K562 (cell line): Measurements from ENCODE around the gene HS3ST3A1. TPM values are rescaled to one million over a fixed set of nuclear protein-coding genes. Genes with fewer than 3 reads are reported as not detected.

Experiments used
- ATAC-seq: fragments of 200-7000 bp; cut with Tn5 transposase; 3 replicates; pipeline ENCODE4 v1.9.1; 2020; ENCODE audit warnings: moderate library complexity
- BruUV-seq: library from RNA; stranded (reverse); fragments of 400-500 nt; replicated peaks from 2 replicates; lab custom pipeline; 2021; lab: Mats Ljungman, UMichigan
- CTCF ChIA-PET: fragments of 300-600 bp; formaldehyde crosslinking; extraction: SDS; loops from one replicate; lab custom pipeline; 2021; ENCODE audit warnings: low intra/inter-chr PET ratio; lab: Yijun Ruan, JAX
- POLR2A ChIA-PET: fragments of 300-600, 350-650 bp; sonication (Branson Sonifier 250); formaldehyde crosslinking; extraction: SDS; loops from one replicate; lab custom pipeline; 2021; ENCODE audit warnings: antibody characterized with exemption, inconsistent platforms; lab: Yijun Ruan, JAX
- DNase-seq, 4 experiments: peaks; one replicate each; pipeline versions ENCODE4 v3.0.0 to v3.0.0-alpha.2; 2011 to 2018; ENCODE audit warnings: low spot score in 3 of 4, mixed read lengths in 3 of 4; ENCODE audit errors: extremely low read depth in 1 of 4
- FAIRE-seq: peaks from 2 replicates; lab custom pipeline; 2011; peaks lifted over from hg19 to GRCh38; lab: Jason Lieb, UNC
- H2AFZ ChIP-seq: 2 replicates; pipeline ENCODE4 v1.6.0; 2011; ENCODE audit warnings: low read depth, low read length, control low read depth, inconsistent platforms
- H3K27ac ChIP-seq: fragments of 200-600 bp; 3 replicates; pipeline ENCODE4 v1.8.0; 2011; ENCODE audit warnings: low read depth, mild to moderate bottlenecking, control low read depth, inconsistent platforms, low read length, moderate library complexity, mixed read lengths; ENCODE audit errors: extremely low read depth
- H3K27me3 ChIP-seq, 2 experiments: fragments of 300-600 bp in 1 of 2; 2 replicates in 1 of 2; 3 replicates in 1 of 2; pipeline versions ENCODE4 v1.6.0 to v1.8.0; 2011; ENCODE audit warnings: inconsistent platforms in 2 of 2, low read length in 2 of 2, mild to moderate bottlenecking in 1 of 2, mixed read lengths in 1 of 2, moderate library complexity in 1 of 2; ENCODE audit not compliant: control insufficient read depth in 2 of 2, insufficient read depth in 2 of 2
- H3K36me3 ChIP-seq: fragments of 300-600 bp; 3 replicates; pipeline ENCODE4 v1.8.0; 2011; ENCODE audit warnings: mild to moderate bottlenecking, low read length, inconsistent platforms; ENCODE audit not compliant: control insufficient read depth, insufficient read depth
- H3K4me1 ChIP-seq, 2 experiments: fragments of 200-600 bp in 1 of 2; replicated peaks in 1 of 2; 2 replicates in 1 of 2; 3 replicates in 1 of 2; pipeline versions ENCODE4 v1.5.1 to v1.8.0; 2011; ENCODE audit warnings: inconsistent platforms in 2 of 2, low read length in 2 of 2, mild to moderate bottlenecking in 1 of 2, mixed read lengths in 1 of 2, moderate library complexity in 1 of 2; ENCODE audit not compliant: control insufficient read depth in 2 of 2, insufficient read depth in 2 of 2
- H3K4me2 ChIP-seq: 2 replicates; pipeline ENCODE4 v1.6.1; 2011; ENCODE audit warnings: low read length, control low read depth, inconsistent platforms, mixed read lengths; ENCODE audit not compliant: insufficient read depth
- H3K4me3 ChIP-seq: fragments of 200-600 bp; sonication (generic), shearing (Covaris generic); 2 replicates; pipeline ENCODE4 v1.5.1; 2016; ENCODE audit warnings: control low read depth, inconsistent platforms
- H3K79me2 ChIP-seq: fragments of 200-600 bp; 3 replicates; pipeline ENCODE4 v1.8.0; 2011; ENCODE audit warnings: low read length, inconsistent platforms; ENCODE audit not compliant: control insufficient read depth, insufficient read depth
- H3K9ac ChIP-seq, 2 experiments: 2 replicates each; pipeline versions ENCODE4 v1.6.0 to v1.6.1; 2011; ENCODE audit warnings: low read depth in 2 of 2, low read length in 2 of 2, control low read depth in 1 of 2, inconsistent platforms in 1 of 2, mild to moderate bottlenecking in 1 of 2, mixed read lengths in 1 of 2; ENCODE audit not compliant: insufficient read depth in 1 of 2
- H3K9me1 ChIP-seq: one replicate; pipeline ENCODE4 v1.6.0; 2011; ENCODE audit warnings: inconsistent platforms, mild to moderate bottlenecking, low read length, moderate library complexity; ENCODE audit not compliant: control insufficient read depth, insufficient read depth
- H3K9me3 ChIP-seq: replicated peaks from 2 replicates; pipeline ENCODE4 v1.5.1; 2011; ENCODE audit warnings: low read depth, low read length, inconsistent platforms; ENCODE audit not compliant: control insufficient read depth, insufficient read depth
- H4K20me1 ChIP-seq: replicated peaks from 2 replicates; pipeline ENCODE4 v1.6.1; 2011; ENCODE audit warnings: low read length, inconsistent platforms, mixed read lengths; ENCODE audit not compliant: control insufficient read depth, insufficient read depth
- OTX1 ChIP-seq: fragments of 450-650 bp; formaldehyde crosslinking; IDR thresholded peaks from 2 replicates; pipeline ENCODE4 v1.4.0; 2022; ENCODE audit warnings: mild to moderate bottlenecking
- PHF20 ChIP-seq: fragments of 450-650 bp; IDR thresholded peaks from 2 replicates; pipeline ENCODE4 v1.6.1; 2018; ENCODE audit not compliant: partially characterized antibody
- SNIP1 ChIP-seq: fragments of 450-650 bp; IDR thresholded peaks from 2 replicates; pipeline ENCODE4 v1.7.1; 2017; ENCODE audit warnings: low read depth, mild to moderate bottlenecking
- ZNF217 ChIP-seq: sonication (generic); formaldehyde crosslinking; IDR thresholded peaks from 2 replicates; pipeline ENCODE4 v1.8.0; 2022; ENCODE audit warnings: mild to moderate bottlenecking, missing genetic modification reagents
- ZNF347 ChIP-seq: fragments of 450-650 bp; formaldehyde crosslinking; IDR thresholded peaks from 2 replicates; pipeline ENCODE4 v1.4.0; 2020; ENCODE audit warnings: low read depth, mild to moderate bottlenecking, moderate library complexity
- ZNF431 ChIP-seq: sonication (generic); formaldehyde crosslinking; IDR thresholded peaks from 2 replicates; pipeline ENCODE4 v1.8.0; 2022; ENCODE audit warnings: mild to moderate bottlenecking, missing genetic modification reagents
- WGBS: fragments of 100-300 bp; shearing (Covaris generic); methylation state at CpG from one replicate; pipeline ENCODE4 v1.1.6; 2016; ENCODE audit warnings: low coverage, mixed read lengths; ENCODE audit not compliant: insufficient coverage; ENCODE audit errors: missing lambda C conversion rate; 5-methylcytosine and 5-hydroxymethylcytosine counted together
- in situ Hi-C: fragments of 300-500 bp; cut with MboI; formaldehyde crosslinking; loops from 4 replicates; pipeline ENCODE4 v1.15.0; 2018; ENCODE audit warnings: inconsistent platforms, mixed read lengths
- intact Hi-C: fragments of 100-400 bp; cut with micrococcal nuclease; formaldehyde crosslinking; loops from 2 replicates; pipeline ENCODE4 v1.14.2; 2022
- polyA plus RNA-seq, 8 experiments: library from polyadenylated mRNA; depleted of rRNA in 4 of 8; stranded (reverse) in 5 of 8; unstranded in 3 of 8; fragments of >200 nt; fragmentation: Nextera tagmentation in 2 of 8; fragmentation: Illumina TruSeq in 1 of 8; extraction: Ambion mirVana in 2 of 8; extraction: Trizol in 1 of 8; gene quantifications; 2 replicates each; pipeline versions ENCODE4 v1.2.1 to v1.2.3, GENCODE V29; 2011 to 2014; ENCODE audit warnings: inconsistent platforms in 1 of 8, missing spikeins in 1 of 8
- total RNA-seq, 7 experiments: library from RNA; depleted of rRNA in 6 of 7; stranded (reverse); fragments of >200 nt in 6 of 7; fragmentation: Illumina TruSeq in 2 of 7; extraction: Trizol in 2 of 7; gene quantifications; 2 replicates each; pipeline versions ENCODE4 v1.2.1 to v1.2.3, GENCODE V29; 2011 to 2021; ENCODE audit warnings: low replicate concordance in 1 of 7
- TF ChIP-seq, protein P1 (sequence below): sonication (generic); formaldehyde crosslinking; IDR thresholded peaks from 2 replicates; pipeline ENCODE4 v1.8.0; 2023; ENCODE audit warnings: missing genetic modification reagents, mild to moderate bottlenecking, borderline replicate concordance
- TF ChIP-seq, protein P2 (sequence below): fragments of 450-650 bp; formaldehyde crosslinking; IDR thresholded peaks from 2 replicates; pipeline ENCODE4 v1.4.0; 2020; ENCODE audit warnings: mild to moderate bottlenecking
- TF ChIP-seq, protein P3 (sequence below): IDR thresholded peaks from 3 replicates; pipeline ENCODE4 v1.6.1; 2011; ENCODE audit warnings: borderline replicate concordance, mild to moderate bottlenecking, moderate library complexity; ENCODE audit not compliant: insufficient read length; ENCODE audit errors: extremely low read depth

Gene HS3ST3A1
- total and polyA plus RNA-seq, 9 of the 15 experiments (the other 6 are each of a cell fraction or from before 2014, with no cell fraction given), result 0.25 to 14.8 (median 2.3) TPM

DNA sequence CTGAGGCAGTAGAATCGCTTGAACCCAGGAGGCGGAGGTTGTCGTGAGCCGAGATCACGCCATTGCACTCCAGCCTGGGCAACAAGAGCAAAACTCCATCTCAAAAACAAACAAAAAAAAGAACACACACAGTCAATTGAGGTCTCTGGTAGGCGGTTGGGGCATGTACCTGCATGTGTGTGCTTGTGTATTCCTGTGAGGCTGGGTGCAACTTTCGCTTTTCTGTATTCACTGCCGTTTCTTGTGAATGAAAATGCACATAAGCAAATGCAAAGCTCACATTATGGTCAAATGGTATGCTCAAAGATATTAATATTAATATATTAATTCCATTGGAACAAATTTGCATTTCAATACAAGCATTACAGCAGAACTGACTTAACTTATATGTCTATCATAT is 20.9 kb downstream of the HS3ST3A1 start (continued):
- TF ChIP-seq, protein P1, sequence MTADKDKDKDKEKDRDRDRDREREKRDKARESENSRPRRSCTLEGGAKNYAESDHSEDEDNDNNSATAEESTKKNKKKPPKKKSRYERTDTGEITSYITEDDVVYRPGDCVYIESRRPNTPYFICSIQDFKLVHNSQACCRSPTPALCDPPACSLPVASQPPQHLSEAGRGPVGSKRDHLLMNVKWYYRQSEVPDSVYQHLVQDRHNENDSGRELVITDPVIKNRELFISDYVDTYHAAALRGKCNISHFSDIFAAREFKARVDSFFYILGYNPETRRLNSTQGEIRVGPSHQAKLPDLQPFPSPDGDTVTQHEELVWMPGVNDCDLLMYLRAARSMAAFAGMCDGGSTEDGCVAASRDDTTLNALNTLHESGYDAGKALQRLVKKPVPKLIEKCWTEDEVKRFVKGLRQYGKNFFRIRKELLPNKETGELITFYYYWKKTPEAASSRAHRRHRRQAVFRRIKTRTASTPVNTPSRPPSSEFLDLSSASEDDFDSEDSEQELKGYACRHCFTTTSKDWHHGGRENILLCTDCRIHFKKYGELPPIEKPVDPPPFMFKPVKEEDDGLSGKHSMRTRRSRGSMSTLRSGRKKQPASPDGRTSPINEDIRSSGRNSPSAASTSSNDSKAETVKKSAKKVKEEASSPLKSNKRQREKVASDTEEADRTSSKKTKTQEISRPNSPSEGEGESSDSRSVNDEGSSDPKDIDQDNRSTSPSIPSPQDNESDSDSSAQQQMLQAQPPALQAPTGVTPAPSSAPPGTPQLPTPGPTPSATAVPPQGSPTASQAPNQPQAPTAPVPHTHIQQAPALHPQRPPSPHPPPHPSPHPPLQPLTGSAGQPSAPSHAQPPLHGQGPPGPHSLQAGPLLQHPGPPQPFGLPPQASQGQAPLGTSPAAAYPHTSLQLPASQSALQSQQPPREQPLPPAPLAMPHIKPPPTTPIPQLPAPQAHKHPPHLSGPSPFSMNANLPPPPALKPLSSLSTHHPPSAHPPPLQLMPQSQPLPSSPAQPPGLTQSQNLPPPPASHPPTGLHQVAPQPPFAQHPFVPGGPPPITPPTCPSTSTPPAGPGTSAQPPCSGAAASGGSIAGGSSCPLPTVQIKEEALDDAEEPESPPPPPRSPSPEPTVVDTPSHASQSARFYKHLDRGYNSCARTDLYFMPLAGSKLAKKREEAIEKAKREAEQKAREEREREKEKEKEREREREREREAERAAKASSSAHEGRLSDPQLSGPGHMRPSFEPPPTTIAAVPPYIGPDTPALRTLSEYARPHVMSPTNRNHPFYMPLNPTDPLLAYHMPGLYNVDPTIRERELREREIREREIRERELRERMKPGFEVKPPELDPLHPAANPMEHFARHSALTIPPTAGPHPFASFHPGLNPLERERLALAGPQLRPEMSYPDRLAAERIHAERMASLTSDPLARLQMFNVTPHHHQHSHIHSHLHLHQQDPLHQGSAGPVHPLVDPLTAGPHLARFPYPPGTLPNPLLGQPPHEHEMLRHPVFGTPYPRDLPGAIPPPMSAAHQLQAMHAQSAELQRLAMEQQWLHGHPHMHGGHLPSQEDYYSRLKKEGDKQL (CRISPR knock-in tag), result no peak
- no peak for TF ChIP-seq ZNF347 (CRISPR knock-in tag)

DNA sequence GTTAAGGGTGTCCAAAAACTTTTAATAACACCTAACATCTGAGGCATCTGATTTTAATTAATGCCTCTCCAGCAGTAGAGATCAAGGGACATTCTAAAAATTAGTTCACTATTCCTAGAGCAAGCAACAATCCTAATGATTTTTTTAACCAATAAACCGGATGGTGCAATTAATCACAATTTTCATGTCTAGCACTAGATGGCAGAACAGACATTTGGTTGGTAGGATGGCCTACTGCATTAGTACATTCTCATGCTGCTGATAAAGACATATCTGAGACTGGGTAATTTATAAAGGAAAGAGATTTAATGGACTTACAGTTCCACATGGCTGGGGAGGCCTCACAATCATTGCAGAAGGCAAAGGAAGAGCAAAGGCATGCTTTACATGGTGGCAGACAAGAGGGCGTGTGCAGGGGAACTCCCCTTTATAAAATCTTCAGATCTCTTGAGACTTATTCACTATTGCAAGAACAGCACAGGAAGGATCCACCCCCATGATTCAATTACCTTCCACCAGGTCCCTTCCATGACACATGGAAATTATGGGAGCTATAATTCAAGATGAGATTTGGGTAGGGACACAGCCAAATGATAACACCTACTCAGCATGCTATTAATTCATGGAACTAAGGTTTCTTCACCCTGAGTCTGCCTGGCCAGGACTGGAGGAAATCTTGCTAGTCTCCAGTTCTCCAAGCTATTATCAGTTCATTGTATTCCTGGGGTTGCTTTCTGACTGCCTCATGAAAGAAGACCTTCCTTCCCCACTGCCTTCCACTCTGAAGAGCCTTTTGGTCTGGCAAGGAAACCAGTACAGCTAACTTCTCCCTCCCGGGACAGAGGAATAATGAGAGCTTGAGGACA is 24.8 kb downstream of the HS3ST3A1 start:
- no peak for ATAC-seq
- no peak overlapping the region for H3K4me3 ChIP-seq
- no peaks in the 10 kb centered on the region for H3K36me3 ChIP-seq
- no peaks in the 10 kb centered on the region for H4K20me1 ChIP-seq
- H3K27ac ChIP-seq, result no peak overlapping the region
- FAIRE-seq, result no peak
- in situ Hi-C loops, result no loop called here
- no peaks in the 10 kb centered on the region for H3K27me3 ChIP-seq
- ChIA-PET POLR2A (no interaction called here), CTCF (no interaction called here)
- no peak overlapping the region for H3K4me2 ChIP-seq
- no peaks in the 10 kb centered on the region for H3K9me1 ChIP-seq
- no peaks in the 10 kb centered on the region for H3K9me3 ChIP-seq
- 63% methylated on average over 3 of the region's 3 CpGs for WGBS
- no peak for DNase-seq
- no peak overlapping the region for H3K9ac ChIP-seq
- BruUV-seq, result no TSS peak
- intact Hi-C loops, result no loop called here
- peaks cover 19% of the 10 kb centered on the region; the same call in 1 of the 3 replicates for H3K79me2 ChIP-seq
- no peaks in the 10 kb centered on the region; a peak in 2 of 5 replicates for H3K4me1 ChIP-seq
- no peak overlapping the region for H2AFZ ChIP-seq
- no peak for TF ChIP-seq SNIP1
- TF ChIP-seq ZNF431 (CRISPR knock-in tag), result peak; percentile 72; the same call in 1 of the 2 replicates
- TF ChIP-seq, protein P2, sequence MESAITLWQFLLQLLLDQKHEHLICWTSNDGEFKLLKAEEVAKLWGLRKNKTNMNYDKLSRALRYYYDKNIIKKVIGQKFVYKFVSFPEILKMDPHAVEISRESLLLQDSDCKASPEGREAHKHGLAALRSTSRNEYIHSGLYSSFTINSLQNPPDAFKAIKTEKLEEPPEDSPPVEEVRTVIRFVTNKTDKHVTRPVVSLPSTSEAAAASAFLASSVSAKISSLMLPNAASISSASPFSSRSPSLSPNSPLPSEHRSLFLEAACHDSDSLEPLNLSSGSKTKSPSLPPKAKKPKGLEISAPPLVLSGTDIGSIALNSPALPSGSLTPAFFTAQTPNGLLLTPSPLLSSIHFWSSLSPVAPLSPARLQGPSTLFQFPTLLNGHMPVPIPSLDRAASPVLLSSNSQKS, result no peak
- TF ChIP-seq PHF20, result no peak
- TF ChIP-seq, protein P3, sequence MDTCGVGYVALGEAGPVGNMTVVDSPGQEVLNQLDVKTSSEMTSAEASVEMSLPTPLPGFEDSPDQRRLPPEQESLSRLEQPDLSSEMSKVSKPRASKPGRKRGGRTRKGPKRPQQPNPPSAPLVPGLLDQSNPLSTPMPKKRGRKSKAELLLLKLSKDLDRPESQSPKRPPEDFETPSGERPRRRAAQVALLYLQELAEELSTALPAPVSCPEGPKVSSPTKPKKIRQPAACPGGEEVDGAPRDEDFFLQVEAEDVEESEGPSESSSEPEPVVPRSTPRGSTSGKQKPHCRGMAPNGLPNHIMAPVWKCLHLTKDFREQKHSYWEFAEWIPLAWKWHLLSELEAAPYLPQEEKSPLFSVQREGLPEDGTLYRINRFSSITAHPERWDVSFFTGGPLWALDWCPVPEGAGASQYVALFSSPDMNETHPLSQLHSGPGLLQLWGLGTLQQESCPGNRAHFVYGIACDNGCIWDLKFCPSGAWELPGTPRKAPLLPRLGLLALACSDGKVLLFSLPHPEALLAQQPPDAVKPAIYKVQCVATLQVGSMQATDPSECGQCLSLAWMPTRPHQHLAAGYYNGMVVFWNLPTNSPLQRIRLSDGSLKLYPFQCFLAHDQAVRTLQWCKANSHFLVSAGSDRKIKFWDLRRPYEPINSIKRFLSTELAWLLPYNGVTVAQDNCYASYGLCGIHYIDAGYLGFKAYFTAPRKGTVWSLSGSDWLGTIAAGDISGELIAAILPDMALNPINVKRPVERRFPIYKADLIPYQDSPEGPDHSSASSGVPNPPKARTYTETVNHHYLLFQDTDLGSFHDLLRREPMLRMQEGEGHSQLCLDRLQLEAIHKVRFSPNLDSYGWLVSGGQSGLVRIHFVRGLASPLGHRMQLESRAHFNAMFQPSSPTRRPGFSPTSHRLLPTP, result no peak
- TF ChIP-seq OTX1 (CRISPR knock-in tag), result no peak
- no peak for TF ChIP-seq ZNF217 (CRISPR knock-in tag)
